ENCODE measurements around the gene PLCB2. TPM values are rescaled to one million over a fixed set of nuclear protein-coding genes. Genes with fewer than 3 reads are reported as not detected.

Gene PLCB2
- total RNA-seq, 1 donor from 2014 or later, result 7.1 TPM

DNA sequence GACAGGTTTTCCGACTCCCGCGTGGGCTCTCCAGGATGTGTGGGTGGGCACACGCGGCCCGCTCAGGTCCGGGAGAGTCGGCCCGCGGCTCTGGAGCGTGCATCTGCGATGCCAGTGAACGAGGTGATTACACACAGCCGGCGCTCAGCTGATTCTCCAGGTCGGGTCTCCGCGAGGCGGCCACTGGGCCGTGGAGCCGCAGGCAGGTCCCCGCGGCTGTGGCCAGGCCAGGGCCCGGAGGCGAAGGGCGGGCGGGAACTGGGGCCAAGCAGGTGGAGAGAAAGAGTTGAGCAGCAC lies 55.6 kb downstream of the PLCB2 start:
- no peak for DNase-seq (ENCODE audit: low read depth, low spot score)

DNA sequence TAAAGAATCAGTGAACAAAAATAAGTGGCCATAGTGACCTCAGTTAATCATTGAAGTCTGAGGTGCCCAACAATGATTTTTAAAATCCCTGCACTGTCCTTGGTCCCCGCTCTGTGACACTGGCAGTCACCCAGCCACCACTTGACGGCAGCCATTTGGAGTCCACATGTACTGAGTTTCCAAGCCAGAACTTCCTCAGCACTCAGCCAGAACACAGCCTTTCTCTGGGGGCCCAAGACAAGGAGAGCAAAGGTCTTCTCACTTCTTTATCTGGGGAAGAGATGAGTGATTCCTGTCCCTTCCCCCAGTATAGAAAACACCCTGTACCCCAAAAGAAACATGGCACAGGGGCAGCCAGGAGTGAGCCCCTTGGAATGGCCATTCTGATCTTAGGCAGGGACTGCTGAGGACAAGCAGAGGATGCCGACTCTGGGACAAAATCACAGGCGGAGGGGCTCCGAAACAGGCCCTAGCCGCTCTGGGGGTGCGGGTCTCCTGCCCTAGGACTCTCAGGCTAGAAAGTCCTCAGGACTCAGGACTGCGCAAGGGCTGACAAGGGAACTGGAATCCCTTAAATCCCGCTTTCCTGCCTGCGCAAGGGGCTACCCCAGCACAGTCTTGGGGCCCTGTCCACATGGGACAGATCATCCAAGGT lies 56.1 kb downstream of the PLCB2 start:
- DNase-seq (ENCODE audit: low read depth, low spot score), result no peak

DNA sequence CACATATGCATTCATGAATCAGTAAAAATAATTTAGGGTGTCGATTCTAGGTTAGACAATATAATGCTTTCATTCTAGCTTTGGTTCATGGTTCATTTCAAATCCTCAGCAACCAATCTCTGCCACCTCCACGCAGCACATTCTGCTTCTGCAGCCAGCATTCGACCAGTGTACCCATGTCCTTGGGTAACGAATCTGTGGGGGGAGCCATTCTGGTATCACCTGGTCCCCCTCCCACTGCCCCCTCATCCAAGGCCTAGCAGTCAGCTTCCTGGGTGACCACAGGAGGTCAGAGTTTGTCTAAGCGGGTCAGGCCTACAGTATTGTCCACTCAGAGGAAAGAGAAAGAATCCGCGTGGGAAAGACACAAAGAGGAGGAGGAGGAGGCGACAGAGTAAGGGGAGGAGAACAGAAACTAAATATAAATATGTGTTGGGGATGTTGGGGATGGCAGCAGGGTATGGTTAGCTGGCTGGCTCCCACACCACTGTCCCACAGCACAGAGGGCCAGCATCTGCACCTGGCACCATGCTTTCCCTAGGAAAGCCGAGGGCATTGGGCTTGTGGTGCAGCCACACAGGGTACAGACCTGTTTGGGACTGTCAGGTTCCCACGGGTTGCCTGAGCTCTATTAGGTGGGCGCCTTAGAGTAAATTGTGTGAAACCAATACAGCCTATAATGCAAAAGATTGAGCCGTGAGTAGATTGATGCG lies 56.8 kb downstream of the PLCB2 start:
- no peak for DNase-seq (ENCODE audit: low read depth, low spot score)

DNA sequence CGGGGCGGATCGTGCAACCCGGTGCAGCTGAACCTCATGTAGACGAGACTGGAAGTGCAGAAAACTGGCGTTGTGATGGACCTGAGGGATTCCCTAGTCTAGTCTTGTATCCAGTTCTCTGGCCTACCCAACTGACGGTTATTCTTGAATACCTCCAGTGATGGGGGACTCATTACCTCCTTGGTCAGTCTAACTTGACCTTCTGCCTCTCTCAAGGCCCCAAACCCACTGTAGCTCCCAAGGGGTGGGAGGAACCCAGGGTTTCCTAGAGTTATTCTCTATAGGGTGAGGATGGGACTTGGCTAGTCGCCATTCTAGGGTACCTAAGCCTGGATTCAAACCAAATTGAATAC lies 57.5 kb downstream of the PLCB2 start:
- DNase-seq (ENCODE audit: low read depth, low spot score), result no peak

DNA sequence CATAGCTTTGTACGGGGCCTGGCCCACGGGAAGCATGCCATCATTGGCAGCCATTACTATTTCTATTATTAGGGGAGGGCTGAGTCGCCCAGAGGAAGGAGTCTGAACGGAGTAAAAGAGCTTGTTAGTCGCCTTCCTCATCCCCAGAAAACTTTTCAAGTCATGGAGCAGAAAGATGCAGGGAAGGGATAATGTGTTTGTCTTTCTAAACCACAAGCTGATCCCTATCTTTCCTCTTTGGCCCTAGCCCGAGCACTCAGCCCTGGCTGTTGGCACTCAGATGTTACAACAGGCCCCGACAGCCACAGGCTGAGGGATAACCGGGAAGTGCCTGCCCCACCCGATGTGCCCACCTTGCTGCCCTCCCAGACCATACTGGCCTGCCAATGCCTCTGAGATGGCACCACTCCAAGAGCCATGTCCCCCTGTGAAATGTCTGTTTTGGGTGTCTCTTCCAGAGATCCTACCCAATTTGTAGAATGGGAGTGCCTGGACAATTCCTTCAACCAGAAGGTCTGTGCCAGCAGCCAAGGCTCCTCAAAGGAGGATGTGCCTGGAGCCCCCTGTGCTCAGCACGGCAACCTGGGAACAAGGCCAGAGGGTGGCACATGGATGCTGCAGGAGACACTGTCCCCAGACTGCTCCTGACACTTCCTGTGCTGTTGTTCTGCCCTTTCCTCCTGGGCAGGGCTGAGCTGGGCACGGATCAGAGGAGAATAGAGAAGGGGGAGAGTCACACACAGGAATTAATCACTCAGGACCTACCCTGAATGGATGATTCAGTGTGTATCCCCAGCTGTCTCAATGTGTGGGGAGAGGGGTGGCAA lies 58.0 kb downstream of the PLCB2 start:
- DNase-seq (ENCODE audit: low read depth, low spot score), result no peak

DNA sequence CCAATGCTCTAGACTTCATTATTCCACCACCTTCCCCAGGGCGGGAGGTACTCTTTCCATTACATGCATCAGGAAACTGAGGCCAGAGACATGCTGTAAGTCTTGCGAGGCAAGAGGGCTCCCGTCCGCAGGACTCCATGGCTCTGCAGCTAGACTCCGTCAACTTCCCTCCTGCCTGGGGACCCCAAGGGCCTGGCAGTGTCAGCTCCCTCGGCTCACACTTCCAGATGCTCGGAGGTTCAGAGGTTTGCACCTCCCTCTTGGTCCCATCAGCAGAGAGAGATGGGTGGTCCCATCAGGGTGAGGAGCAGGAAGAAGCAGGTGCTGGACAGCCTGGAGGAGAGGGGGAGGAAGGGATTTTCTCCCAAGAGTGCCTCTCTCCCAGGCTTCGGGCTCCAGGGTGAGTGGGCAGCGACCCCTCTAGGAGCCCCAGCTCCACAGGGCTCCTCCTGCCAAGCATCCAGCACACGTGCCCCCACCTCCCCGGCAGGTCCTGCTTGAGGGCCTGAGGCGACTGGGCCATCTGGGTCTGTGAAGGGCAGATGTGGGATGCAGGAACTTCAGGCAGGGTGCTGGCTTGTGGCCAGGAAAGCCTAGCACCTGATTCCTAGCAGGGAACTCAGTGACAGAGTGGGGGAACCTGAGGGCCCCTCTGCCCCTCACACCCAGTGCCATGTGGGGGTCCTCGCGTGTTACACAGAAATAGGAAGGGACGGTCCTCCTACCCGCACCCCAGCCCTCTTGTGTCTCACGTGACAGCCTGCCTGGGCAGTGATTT lies 59.5 kb downstream of the PLCB2 start:
- DNase-seq (ENCODE audit: low read depth, low spot score), result no peak

DNA sequence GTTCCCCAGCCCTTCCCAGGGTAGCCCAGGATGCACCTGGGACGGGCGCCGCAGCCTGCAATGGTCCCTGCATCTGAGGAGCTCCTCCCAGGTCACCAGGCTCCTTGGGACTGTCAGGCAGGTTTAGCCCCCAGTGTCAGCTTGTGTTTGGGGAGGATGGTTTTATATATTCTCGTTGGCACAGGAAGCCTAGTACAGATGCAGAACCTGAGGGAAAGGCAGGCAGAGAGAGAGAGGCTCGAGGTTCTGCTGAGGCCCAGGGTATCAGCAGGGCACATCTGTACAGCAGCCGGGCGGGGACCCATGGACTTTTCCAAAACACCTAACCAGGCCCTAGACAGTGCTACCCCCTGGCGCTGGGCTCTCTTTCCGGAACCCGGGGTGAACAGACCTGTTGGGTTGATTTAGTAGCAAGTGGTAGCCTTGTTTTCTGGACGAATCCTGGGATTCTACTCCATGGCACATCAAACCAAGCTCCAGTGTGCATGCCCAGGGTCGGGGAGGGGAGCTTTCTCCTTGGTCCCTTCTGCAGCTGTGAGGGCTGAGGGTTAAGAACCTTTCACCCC lies 60.2 kb downstream of the PLCB2 start:
- DNase-seq (ENCODE audit: low read depth, low spot score), result no peak

DNA sequence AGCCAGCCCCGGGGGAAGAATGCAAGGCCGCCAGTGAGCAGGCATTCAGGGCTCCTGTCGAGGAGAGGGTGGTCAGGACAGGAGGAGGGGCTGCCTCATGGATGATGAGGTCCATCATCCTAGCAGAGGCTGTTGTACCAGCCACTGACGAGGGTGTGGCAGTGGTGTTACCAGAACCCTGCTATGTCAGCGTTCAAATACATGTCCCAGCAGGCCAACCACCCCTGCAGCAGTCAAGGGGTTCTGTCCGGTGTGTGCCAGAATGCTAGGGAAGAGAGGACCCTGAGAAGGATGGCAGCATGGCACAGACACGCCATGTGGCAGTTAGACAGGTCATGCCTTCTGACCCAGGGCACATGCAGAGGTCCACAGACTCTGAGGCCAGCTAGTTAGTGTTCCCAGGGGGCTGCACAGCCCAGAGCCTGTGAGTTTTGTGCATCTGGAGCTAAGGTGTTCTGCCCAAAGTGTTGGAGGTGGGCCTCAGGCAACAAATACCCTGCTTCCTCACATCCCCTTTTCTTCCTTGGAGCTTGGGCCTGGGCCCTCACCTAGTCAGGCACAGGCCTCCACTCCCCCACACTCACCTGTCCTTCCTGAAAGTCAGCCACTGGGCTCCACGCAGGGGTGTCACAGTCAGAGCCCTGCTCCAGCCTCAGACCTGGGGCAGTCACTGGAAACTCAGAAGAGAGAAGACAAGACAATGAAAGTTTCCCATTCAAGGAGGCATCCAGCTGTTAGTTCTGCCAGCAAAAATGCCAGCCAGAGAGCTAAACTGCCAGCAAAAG lies 61.0 kb downstream of the PLCB2 start:
- DNase-seq (ENCODE audit: low read depth, low spot score), result no peak

DNA sequence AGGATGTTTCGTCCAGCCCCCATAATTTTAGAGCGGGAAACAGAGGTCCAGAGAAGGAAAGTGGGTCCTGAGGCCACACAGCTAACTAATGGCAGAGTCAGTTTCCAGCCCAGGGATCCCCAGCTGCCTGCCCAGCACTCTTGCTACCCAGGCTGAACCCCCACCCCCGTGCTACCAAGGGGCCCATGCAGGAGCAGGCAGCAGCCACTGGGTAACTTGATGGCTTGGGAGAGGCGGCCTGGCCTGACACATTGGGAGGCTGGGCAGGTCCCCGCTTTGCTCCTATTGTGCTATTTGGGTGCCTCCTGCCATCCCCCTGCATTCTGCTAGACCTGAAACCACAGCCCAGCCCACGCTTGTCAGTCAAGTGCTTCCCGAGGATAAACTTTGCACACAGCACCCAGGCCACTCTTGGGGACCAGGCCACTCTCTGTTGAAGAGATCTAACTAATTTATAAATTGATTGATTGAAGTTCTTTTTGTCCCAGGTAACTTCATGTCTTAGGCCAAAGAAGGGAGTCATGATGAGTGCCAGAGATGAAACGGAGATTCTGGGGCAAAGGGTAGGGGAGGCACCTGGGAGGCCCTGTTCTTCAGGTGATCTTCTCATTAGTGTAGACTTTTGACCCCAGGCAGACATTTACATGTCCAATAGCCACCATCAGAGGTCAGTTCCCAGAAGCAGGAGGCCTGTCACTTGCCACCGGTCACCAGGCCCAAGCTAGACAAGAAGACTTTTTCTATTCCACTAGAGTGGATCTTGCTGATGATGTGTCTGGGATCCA lies 61.9 kb downstream of the PLCB2 start:
- no peak for DNase-seq (ENCODE audit: low read depth, low spot score)

DNA sequence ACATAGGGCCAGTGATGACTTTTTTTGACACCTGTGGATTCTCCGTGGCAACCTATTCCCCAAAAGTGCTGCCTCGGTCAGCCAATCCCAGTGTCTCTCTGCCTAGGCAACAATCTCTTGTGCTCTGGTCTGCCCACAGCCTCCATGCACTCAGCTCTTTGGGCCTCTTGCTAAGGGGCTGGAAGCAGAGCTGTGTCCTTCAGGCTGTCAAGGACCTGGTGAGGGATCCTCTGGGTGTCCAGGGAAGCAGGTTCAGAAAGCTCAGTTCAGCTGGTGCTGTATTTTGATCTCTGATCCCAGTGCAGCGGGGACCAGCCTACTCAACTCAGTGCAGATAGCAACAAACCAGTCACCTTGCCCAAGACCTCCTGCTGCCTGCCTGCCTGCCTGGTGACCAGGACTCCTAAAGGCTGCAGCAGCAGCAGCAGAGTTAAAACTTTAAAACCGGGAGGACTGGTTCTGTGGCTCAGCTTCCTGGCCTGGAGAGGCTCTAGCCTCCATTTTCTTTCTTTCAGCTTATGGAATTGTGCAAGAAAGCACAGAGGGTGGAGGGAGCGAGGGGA lies 62.7 kb downstream of the PLCB2 start:
- DNase-seq (ENCODE audit: low read depth, low spot score), result no peak

DNA sequence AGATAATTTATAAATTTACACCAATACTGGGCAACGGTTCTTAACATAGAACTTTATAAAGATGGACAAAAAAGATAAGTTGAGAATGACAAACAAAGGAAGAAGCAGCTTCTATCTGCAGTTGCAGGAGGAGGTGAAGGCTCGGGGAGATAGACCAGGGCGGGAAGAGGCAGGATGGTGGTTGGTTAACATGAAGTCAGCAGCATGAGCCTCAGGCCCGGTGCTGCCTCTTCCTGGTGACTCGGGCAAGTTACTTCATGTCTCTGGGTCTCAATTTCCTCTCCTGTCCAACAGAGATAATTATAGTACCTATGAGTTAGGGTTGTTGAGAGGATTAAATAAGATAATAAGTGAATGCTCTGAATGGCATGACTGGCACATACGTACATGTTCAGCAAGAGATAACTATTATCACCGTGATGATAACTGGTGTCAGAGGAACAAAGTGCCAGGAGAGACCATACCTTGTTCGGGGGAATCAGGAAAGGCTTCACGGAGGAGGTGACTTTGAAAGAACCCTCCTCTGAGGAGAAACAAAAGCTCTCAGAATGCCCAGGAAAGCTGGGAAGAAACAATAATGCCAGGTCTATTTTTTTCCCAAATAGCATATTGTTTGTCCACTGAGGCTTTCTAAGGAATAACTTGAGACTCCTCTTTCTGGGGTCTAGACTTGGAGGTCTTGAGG lies 64.5 kb downstream of the PLCB2 start:
- no peak for DNase-seq (ENCODE audit: low read depth, low spot score)

DNA sequence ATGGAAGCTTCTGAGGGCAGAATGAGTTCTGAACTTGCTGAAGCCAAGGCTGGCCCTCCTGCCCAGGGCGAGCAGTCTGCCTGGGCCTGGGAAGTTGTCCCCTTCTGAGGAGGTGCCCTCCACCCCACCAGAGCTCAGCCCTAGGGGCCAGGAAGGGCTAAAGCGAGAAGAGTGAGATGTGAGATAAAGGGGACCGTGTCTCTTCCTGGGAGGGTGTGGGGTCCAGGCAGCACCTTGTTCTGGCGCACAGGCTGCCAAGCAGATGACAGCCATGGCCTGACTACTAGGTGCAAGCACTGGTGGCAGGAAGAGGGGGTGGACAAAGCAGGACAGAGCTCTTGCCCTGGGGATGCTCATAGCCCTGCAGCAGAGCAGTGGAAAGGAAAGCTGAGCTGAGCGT lies 65.1 kb downstream of the PLCB2 start:
- DNase-seq (ENCODE audit: low read depth, low spot score), result no peak

DNA sequence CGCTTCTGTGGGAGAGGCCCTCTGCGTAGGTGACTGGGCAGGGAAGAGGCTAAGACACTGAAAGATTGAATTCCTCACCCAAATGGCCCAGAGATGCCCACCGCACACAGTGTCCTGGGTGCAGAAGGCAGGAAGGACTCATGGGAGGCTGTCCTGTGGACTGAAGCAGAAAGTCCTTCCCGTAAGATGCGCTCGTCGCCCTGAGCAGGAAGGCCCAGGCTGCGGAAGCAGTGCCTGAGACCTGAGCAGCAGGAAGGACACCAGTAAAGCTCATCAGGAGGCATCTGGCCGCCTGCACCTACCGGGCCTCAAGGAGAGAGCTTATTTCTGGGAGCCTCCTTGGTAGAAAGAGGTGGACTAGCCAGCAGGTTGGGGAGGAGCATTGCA lies 65.5 kb downstream of the PLCB2 start:
- DNase-seq (ENCODE audit: low read depth, low spot score), result no peak

DNA sequence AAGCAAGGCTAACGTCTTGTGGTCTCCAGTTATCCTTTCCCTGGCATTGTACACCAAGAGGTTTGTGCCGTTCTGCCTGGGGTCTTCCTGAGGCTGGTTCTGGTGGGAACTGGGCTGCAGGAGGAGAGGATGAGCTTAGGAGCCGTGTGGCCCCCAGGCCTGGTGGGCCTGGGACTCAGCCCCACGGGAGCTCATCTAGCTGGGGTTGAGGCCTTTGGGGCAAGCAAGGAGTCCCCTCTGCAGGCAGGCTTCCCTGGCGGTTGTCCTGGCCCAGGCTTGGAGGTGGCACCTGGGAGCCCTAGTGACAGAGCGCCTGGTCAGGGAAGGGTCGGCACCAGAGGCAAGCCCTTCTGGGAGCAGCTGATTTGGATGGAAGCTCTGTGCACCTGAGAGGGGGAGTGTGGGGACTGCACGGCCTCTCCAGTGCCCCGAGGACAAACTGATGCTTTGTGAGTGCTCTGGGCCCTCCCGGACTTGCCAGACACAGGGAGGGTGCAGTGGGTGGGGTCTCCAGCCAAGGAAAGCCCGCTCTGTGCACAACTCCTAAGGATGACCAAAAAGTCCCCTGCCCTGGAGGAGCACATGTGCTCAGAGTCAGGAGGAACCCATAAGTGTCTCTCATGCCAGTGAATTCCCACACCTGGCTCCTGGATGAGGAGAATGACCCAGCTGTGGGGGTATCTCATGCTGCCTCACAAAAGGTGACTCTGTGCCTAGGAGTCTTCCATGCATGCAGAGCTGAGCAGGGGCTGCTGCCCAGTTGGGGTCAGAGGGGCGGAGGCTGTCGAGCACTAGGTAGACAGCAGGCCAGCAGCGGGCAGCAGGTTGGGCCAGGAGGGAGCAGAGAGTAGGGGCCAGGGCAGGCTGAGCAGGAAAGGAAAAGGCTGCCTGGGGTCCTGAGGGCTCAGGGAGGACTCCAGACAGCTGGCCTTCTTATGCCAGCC lies 66.2 kb downstream of the PLCB2 start:
- no peak for DNase-seq (ENCODE audit: low read depth, low spot score)

DNA sequence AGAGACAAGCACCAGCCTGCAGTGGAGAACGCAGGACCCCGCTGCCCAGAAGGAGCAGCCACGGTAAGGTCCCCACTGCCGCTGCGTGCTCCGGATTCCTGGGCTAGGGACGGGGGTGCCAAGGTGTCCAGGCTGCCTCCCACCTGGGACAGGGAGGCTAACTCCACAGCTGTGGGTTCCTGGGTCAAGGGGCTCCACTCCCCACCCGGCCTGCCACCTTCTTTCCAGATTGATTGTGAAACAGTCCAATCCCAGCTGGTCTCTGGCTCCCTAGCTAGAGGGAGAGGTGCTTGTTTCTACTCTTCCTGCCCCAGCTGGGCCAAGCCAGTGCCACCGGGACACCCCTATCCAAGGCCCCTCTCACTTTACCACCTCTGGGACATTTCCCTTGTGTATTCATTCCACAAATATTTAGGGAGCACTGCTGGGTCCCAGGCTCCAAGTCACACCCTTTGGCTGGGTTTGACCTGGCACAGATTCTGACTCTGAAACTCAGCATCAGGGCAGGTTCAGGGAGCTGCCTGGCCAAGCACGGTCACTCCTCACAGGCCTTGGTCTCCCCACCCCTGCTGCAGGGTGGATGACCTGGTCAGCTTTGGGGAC lies 67.0 kb downstream of the PLCB2 start:
- no peak for DNase-seq (ENCODE audit: low read depth, low spot score)

DNA sequence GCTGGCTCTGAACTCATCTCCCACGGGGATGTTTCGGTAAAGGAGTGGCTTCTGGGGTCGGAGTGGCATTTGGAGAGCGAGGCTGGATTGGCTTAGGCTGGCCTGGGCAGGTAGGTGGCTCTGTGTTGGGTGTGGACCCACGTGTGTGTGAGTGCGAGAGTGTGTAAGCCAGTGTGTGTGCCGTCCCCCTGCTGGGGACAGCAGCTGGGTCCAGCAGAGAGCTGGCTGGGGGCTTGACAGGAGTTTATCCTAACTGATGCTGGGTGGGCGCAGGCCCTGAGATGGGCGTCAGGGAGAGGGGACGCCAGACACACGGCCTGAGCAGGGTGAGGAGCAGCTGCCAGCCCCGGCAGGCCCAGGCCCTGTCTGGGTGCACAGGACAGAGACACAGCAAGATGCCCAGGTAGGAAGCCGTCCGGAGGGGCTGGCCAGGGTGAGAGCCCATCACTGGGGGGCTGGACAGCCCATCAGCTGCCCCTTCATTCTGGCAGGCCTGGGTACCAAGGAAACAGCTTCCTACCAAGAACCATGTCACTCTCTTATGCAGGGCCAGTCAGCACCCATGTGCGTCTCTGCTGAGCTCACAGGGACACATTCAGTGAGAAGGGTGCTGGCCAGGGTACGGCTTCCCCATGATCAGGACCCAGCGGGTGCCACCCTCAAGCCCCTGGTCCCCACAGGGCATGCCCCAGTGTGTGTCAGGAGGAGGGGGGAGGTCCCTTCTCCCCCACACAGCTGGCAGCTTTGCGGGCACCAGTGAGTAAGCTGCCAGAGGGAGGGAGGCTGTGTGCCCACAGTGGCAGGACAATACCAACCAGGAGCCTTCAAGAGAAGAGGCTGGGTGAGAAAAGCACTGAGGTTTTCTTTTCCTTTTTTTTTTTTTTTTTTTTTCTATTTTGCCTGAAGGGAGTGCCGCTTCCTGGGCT lies 67.8 kb downstream of the PLCB2 start:
- DNase-seq (ENCODE audit: low read depth, low spot score), result no peak

DNA sequence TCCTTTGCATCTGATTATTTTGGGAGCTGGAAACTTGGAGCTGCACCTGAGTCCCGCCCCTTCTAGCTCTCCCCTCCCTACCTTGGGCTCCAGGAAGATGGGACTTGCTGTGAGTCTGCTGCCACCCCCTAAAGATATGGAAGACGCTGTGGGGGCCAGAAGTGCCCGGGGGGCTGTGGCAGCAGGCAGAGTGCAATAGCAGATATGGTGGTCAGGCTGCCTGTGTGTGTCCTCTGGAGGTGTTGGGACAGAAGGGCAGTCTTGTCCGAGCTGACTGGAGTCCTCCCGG lies 68.4 kb downstream of the PLCB2 start:
- no peak for DNase-seq (ENCODE audit: low read depth, low spot score)
